GM12878 (cell line): Measurements from ENCODE around the gene ELMOD2. TPM values are rescaled to one million over a fixed set of nuclear protein-coding genes. Genes with fewer than 3 reads are reported as not detected.

Experiments
- ATAC-seq: fragments of 200-7000 bp; cut with Tn5 transposase; 3 replicates; pipeline ENCODE4 v1.9.1; 2020; ENCODE audit warnings: mild to moderate bottlenecking, moderate library complexity
- BruUV-seq: library from RNA; stranded (reverse); fragments of 400-500 nt; replicated peaks from 2 replicates; lab custom pipeline; 2021; lab: Mats Ljungman, UMichigan
- CTCF ChIA-PET: fragments of 300-600 bp; sonication (Branson Sonifier 250); formaldehyde crosslinking; extraction: SDS; loops from one replicate; lab custom pipeline; 2021; ENCODE audit warnings: inconsistent platforms; lab: Yijun Ruan, JAX
- POLR2A ChIA-PET: fragments of 350-600 bp; formaldehyde crosslinking; extraction: SDS; loops from one replicate; lab custom pipeline; 2021; ENCODE audit warnings: inconsistent platforms; lab: Charles Lee
- RAD21 ChIA-PET: fragments of 300-600 bp; sonication (Branson Sonifier 250); formaldehyde crosslinking; loops from one replicate; lab custom pipeline; 2023; ENCODE audit warnings: antibody characterized with exemption; ENCODE audit not compliant: unreplicated experiment; lab: Charles Lee
- SMC1A ChIA-PET: fragments of 300-600 bp; sonication (Branson Sonifier 250); formaldehyde crosslinking; loops from one replicate; lab custom pipeline; 2023; ENCODE audit not compliant: unreplicated experiment, uncharacterized antibody; lab: Charles Lee
- DNase-seq: peaks from one replicate; pipeline ENCODE4 v3.0.0-alpha.2; 2011; ENCODE audit warnings: low read depth, low spot score
- FAIRE-seq: peaks from 3 replicates; lab custom pipeline; 2011; peaks lifted over from hg19 to GRCh38; lab: Jason Lieb, UNC
- H2AFZ ChIP-seq: 2 replicates; pipeline ENCODE4 v1.6.0; 2011; ENCODE audit warnings: low read depth, low read length, control low read depth; ENCODE audit not compliant: control insufficient read depth
- H3K27ac ChIP-seq: 2 replicates; pipeline ENCODE4 v1.5.1; 2011; ENCODE audit warnings: control low read depth; ENCODE audit not compliant: control insufficient read depth, insufficient read depth
- H3K27me3 ChIP-seq, 2 experiments: replicated peaks in 1 of 2; 2 replicates each; pipeline versions ENCODE4 v1.6.0 to v1.6.1; 2011; ENCODE audit warnings: low read length in 1 of 2; ENCODE audit not compliant: control insufficient read depth in 2 of 2, insufficient read depth in 2 of 2
- H3K36me3 ChIP-seq, 2 experiments: 2 replicates each; pipeline ENCODE4 v1.5.1; 2011; ENCODE audit warnings: low read length in 1 of 2; ENCODE audit not compliant: control insufficient read depth in 2 of 2, insufficient read depth in 2 of 2
- H3K4me1 ChIP-seq: 2 replicates; pipeline ENCODE4 v1.6.1; 2011; ENCODE audit warnings: mild to moderate bottlenecking, low read length, moderate library complexity, mixed read lengths; ENCODE audit not compliant: control insufficient read depth, insufficient read depth
- H3K4me2 ChIP-seq: 2 replicates; pipeline ENCODE4 v1.6.0; 2011; ENCODE audit warnings: control low read depth; ENCODE audit not compliant: control insufficient read depth, insufficient read depth
- H3K4me3 ChIP-seq: fragments of 200-600 bp; sonication (generic); 2 replicates; pipeline ENCODE4 v1.5.1; 2016
- H3K79me2 ChIP-seq: 2 replicates; pipeline ENCODE4 v1.6.0; 2011; ENCODE audit warnings: low read length; ENCODE audit not compliant: control insufficient read depth, insufficient read depth
- H3K9ac ChIP-seq: 2 replicates; pipeline ENCODE4 v1.8.0; 2011; ENCODE audit warnings: low read length, control low read depth, mixed read lengths; ENCODE audit not compliant: control insufficient read depth, insufficient read depth
- H3K9me3 ChIP-seq: replicated peaks from 3 replicates; pipeline ENCODE4 v1.5.1; 2011; ENCODE audit warnings: mild to moderate bottlenecking, low read length; ENCODE audit not compliant: control insufficient read depth, insufficient read depth
- H4K20me1 ChIP-seq: 2 replicates; pipeline ENCODE4 v1.6.0; 2011; ENCODE audit not compliant: control insufficient read depth, insufficient read depth
- SPI1 ChIP-seq: IDR thresholded peaks from 2 replicates; pipeline ENCODE4 v1.6.1; 2011; ENCODE audit warnings: low read depth, mild to moderate bottlenecking, low read length, moderate library complexity, borderline replicate concordance; ENCODE audit not compliant: insufficient read depth
- SREBF2 ChIP-seq: IDR thresholded peaks from 2 replicates; pipeline ENCODE4 v1.6.1; 2012; ENCODE audit warnings: mild to moderate bottlenecking, low read length
- STAT1 ChIP-seq: fragments of 450-650 bp; conservative IDR thresholded peaks from 2 replicates; pipeline ENCODE4 v1.6.1; 2014; ENCODE audit warnings: antibody characterized with exemption, mild to moderate bottlenecking
- TAF1 ChIP-seq: IDR thresholded peaks from 2 replicates; pipeline ENCODE4 v1.6.1; 2011; ENCODE audit warnings: mild to moderate bottlenecking, low read depth, low read length, borderline replicate concordance
- ZNF24 ChIP-seq: fragments of 450-650 bp; IDR thresholded peaks from 2 replicates; pipeline ENCODE4 v1.6.1; 2017; ENCODE audit warnings: antibody characterized with exemption, mild to moderate bottlenecking
- WGBS: methylation state at CpG from one replicate; pipeline ENCODE4 v1.1.6; 2016; ENCODE audit warnings: low lambda C conversion rate; ENCODE audit not compliant: insufficient replicate concordance, insufficient coverage; ENCODE audit errors: missing lambda C conversion rate; 5-methylcytosine and 5-hydroxymethylcytosine counted together
- in situ Hi-C: fragments of 300-500 bp; cut with MboI; formaldehyde crosslinking; loops from 9 replicates; pipeline ENCODE4 v1.14.3; 2018; ENCODE audit warnings: mixed read lengths
- intact Hi-C: fragments of 100-400 bp; cut with micrococcal nuclease; formaldehyde crosslinking; loops from one replicate; pipeline ENCODE4 v1.14.2; 2022; ENCODE audit not compliant: unreplicated experiment
- polyA plus RNA-seq, 11 experiments: library from polyadenylated mRNA; depleted of rRNA in 4 of 11; unstranded in 6 of 11; stranded (reverse) in 5 of 11; fragments of >200 nt; fragmentation: Nextera tagmentation in 4 of 11; fragmentation: Illumina TruSeq in 1 of 11; extraction: Ambion mirVana in 4 of 11; extraction: Trizol in 1 of 11; gene quantifications; 1 replicate in 1 of 11; 2 replicates in 10 of 11; pipeline versions ENCODE4 v1.2.1 to v1.2.3, GENCODE V29; 2011 to 2016; ENCODE audit warnings: inconsistent platforms in 2 of 11, missing spikeins in 2 of 11, low read depth in 1 of 11
- total RNA-seq, 4 experiments: library from RNA; depleted of rRNA in 3 of 4; stranded (reverse); fragments of >200 nt in 3 of 4; fragmentation: Illumina TruSeq in 1 of 4; extraction: Trizol in 1 of 4; gene quantifications; 2 replicates each; pipeline versions ENCODE4 v1.2.1 to v1.2.3, GENCODE V29; 2013 to 2021
- TF ChIP-seq, protein P1 (sequence below): IDR thresholded peaks from 2 replicates; pipeline ENCODE4 v1.6.1; 2011; ENCODE audit warnings: borderline replicate concordance, low read depth, mild to moderate bottlenecking, moderate library complexity, low read length; ENCODE audit not compliant: insufficient read depth, poor library complexity, severe bottlenecking
- TF ChIP-seq, protein P2 (sequence below): IDR thresholded peaks from 2 replicates; pipeline ENCODE4 v1.6.1; 2012; ENCODE audit warnings: low read length, inconsistent platforms
- TF ChIP-seq, protein P3 (sequence below): fragments of 450-650 bp; IDR thresholded peaks from 2 replicates; pipeline ENCODE4 v1.6.1; 2017; ENCODE audit warnings: borderline replicate concordance
- TF ChIP-seq, protein P4 (sequence below): fragments of 150-350 bp; IDR thresholded peaks from 2 replicates; pipeline ENCODE4 v1.6.1; 2014; ENCODE audit warnings: mild to moderate bottlenecking, low read depth, low read length

ELMOD2 gene
- total and polyA plus RNA-seq, 10 of the 15 experiments (the other 5 are each of a cell fraction or from before 2014, with no cell fraction given), result 6.5 to 16.7 (median 12.7) TPM

DNA sequence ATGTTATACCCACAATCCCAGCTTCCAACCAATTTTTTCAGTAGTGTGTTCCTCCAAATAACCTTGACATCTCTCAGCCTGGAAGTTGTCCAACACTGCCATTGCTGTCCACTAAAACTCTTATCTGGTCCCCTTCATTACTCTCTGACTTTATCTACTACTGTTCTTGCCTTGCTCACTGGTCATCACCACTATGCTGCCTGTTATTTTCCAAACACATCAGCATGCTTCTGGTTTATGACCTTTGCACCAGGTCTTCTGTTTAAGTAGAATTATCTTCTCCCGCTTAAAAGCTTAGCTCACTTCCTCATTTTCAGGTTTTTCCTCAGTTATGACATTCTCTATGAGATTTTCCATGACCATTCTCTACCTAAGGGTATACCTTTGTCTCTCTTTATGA lies 5.5 kb downstream of the ELMOD2 start:
- peak; percentile 40; the same call in 1 of the 2 replicates for TF ChIP-seq SPI1
- TF ChIP-seq, protein P1, sequence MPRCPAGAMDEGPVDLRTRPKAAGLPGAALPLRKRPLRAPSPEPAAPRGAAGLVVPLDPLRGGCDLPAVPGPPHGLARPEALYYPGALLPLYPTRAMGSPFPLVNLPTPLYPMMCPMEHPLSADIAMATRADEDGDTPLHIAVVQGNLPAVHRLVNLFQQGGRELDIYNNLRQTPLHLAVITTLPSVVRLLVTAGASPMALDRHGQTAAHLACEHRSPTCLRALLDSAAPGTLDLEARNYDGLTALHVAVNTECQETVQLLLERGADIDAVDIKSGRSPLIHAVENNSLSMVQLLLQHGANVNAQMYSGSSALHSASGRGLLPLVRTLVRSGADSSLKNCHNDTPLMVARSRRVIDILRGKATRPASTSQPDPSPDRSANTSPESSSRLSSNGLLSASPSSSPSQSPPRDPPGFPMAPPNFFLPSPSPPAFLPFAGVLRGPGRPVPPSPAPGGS, result no peak
- TF ChIP-seq, all 136 proteins: peak for 1
- FAIRE-seq (no peak), DNase-seq (no peak), ATAC-seq (no peak)
- H3K4me3 ChIP-seq, result no peak overlapping the region
- ChIA-PET POLR2A (interaction anchor here (0.5 kb wide), 1 partner anchor 14 kb away, joined by 3 read pairs; no protein-coding TSS in a partner anchor), CTCF (interaction anchor here (1.3 kb wide), 1 partner anchor 157 kb away, joined by 3 read pairs; no protein-coding TSS in a partner anchor), SMC1A (interaction anchor here (0.7 kb wide), 1 partner anchor 79 kb away, joined by 3 read pairs; no protein-coding TSS in a partner anchor), RAD21 (no interaction called here)
- H2AFZ ChIP-seq, result no peak overlapping the region
- 94% methylated on average over 1 of the region's 1 CpG for WGBS
- peaks cover 0 to 2% of the 10 kb centered on the region in 2 experiments; a peak in 1 of 4 replicates for H3K36me3 ChIP-seq
- peaks cover 6% of the 10 kb centered on the region for H3K79me2 ChIP-seq
- no TSS peak for BruUV-seq
- intact Hi-C loops (no loop called here), in situ Hi-C loops (loop anchor here (10.0 kb wide), 1 partner anchor 155 kb away; the partner anchor contains the start of gene SCOC)
- H3K27ac ChIP-seq, result no peak overlapping the region
- no peaks in the 10 kb centered on the region for H3K4me1 ChIP-seq
- H4K20me1 ChIP-seq, result no peaks in the 10 kb centered on the region
- H3K27me3 ChIP-seq, result no peaks in the 10 kb centered on the region
- H3K4me2 ChIP-seq, result no peak overlapping the region
- no peaks in the 10 kb centered on the region for H3K9me3 ChIP-seq
- H3K9ac ChIP-seq, result no peak overlapping the region

DNA sequence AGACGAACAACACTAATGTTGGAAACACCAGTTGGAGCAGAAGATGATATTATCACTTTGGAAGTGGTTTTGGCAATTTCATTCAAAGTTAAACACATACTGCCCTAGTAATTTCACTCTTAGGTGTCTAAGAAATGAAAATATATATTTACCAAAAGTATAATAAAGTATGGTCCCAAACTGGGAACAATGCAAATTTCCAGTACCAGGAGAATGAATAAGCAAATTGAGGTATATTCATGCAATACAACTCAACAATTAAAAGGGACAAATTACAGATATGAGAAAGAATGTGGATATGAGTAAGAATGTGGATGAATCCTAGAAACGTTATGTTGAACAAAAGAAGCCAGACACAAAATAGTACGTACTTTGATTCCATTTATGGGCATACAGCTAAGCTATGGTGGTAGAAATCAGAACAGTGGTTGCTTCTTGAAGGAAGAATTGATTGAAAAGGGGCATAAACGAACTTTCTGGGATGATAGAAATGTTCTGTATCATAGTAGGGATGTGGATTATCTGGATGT lies 10.0 kb downstream of the ELMOD2 start:
- H3K9ac ChIP-seq, result no peak overlapping the region
- no peak overlapping the region for H3K4me3 ChIP-seq
- no peak overlapping the region for H3K27ac ChIP-seq
- ChIA-PET RAD21 (no interaction called here), SMC1A (interaction anchor here (1.3 kb wide), 1 partner anchor 10 kb away, joined by 6 read pairs; the partner anchor contains the start of gene ELMOD2), POLR2A (interaction anchor here (0.6 kb wide), 1 partner anchor 1192 kb away, joined by 4 read pairs; no protein-coding TSS in a partner anchor), CTCF (interaction anchor here (1.1 kb wide), 1 partner anchor 10 kb away, joined by 4 read pairs; the partner anchor contains the start of gene ELMOD2)
- DNase-seq, result no peak
- H3K79me2 ChIP-seq, result no peaks in the 10 kb centered on the region
- in situ Hi-C loops (no loop called here), intact Hi-C loops (no loop called here)
- BruUV-seq, result no TSS peak
- H3K4me2 ChIP-seq, result no peak overlapping the region
- FAIRE-seq, result no peak
- H2AFZ ChIP-seq, result no peak overlapping the region
- no peak for ATAC-seq
- 84% methylated on average over 4 of the region's 4 CpGs for WGBS
- no peaks in the 10 kb centered on the region for H3K27me3 ChIP-seq
- H4K20me1 ChIP-seq, result no peaks in the 10 kb centered on the region
- no peaks in the 10 kb centered on the region; a peak in 1 of 4 replicates for H3K36me3 ChIP-seq
- no peaks in the 10 kb centered on the region for H3K9me3 ChIP-seq
- H3K4me1 ChIP-seq, result no peaks in the 10 kb centered on the region
- TF ChIP-seq, protein P2, sequence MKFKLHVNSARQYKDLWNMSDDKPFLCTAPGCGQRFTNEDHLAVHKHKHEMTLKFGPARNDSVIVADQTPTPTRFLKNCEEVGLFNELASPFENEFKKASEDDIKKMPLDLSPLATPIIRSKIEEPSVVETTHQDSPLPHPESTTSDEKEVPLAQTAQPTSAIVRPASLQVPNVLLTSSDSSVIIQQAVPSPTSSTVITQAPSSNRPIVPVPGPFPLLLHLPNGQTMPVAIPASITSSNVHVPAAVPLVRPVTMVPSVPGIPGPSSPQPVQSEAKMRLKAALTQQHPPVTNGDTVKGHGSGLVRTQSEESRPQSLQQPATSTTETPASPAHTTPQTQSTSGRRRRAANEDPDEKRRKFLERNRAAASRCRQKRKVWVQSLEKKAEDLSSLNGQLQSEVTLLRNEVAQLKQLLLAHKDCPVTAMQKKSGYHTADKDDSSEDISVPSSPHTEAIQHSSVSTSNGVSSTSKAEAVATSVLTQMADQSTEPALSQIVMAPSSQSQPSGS, result no peak
- TF ChIP-seq, protein P3, sequence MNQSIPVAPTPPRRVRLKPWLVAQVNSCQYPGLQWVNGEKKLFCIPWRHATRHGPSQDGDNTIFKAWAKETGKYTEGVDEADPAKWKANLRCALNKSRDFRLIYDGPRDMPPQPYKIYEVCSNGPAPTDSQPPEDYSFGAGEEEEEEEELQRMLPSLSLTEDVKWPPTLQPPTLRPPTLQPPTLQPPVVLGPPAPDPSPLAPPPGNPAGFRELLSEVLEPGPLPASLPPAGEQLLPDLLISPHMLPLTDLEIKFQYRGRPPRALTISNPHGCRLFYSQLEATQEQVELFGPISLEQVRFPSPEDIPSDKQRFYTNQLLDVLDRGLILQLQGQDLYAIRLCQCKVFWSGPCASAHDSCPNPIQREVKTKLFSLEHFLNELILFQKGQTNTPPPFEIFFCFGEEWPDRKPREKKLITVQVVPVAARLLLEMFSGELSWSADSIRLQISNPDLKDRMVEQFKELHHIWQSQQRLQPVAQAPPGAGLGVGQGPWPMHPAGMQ, result no peak
- TF ChIP-seq STAT1 (no peak), TAF1 (no peak), SREBF2 (no peak), ZNF24 (no peak)
- TF ChIP-seq, protein P4, sequence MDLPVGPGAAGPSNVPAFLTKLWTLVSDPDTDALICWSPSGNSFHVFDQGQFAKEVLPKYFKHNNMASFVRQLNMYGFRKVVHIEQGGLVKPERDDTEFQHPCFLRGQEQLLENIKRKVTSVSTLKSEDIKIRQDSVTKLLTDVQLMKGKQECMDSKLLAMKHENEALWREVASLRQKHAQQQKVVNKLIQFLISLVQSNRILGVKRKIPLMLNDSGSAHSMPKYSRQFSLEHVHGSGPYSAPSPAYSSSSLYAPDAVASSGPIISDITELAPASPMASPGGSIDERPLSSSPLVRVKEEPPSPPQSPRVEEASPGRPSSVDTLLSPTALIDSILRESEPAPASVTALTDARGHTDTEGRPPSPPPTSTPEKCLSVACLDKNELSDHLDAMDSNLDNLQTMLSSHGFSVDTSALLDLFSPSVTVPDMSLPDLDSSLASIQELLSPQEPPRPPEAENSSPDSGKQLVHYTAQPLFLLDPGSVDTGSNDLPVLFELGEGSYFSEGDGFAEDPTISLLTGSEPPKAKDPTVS, result no peak
